HCT116 (cell line): ENCODE results near the gene COL20A1.

Source experiments
- CBX3 ChIP-seq: IDR thresholded peaks from 2 replicates; pipeline ENCODE4 v1.6.1; 2012; ENCODE audit warnings: low read depth
- CTCF ChIP-seq, 3 experiments: fragments of 200-600 bp in 1 of 3; sonication (generic) in 1 of 3; IDR thresholded peaks in 2 of 3; conservative IDR thresholded peaks in 1 of 3; 2 replicates each; pipeline ENCODE4 v1.5.1; 2012 to 2017; ENCODE audit warnings: low read depth in 2 of 3, low read length in 2 of 3, antibody characterized with exemption in 1 of 3, borderline replicate concordance in 1 of 3, control low read depth in 1 of 3, mild to moderate bottlenecking in 1 of 3, mixed read lengths in 1 of 3, mixed run types in 1 of 3, moderate library complexity in 1 of 3; ENCODE audit not compliant: insufficient read depth in 1 of 3
- EGR1 ChIP-seq: IDR thresholded peaks from 2 replicates; pipeline ENCODE4 v1.6.1; 2012; ENCODE audit warnings: low read depth
- ELF1 ChIP-seq: IDR thresholded peaks from 2 replicates; pipeline ENCODE4 v1.6.1; 2012; ENCODE audit warnings: low read depth, borderline replicate concordance
- EZH2 ChIP-seq: fragments of 200-600 bp; sonication (generic); IDR thresholded peaks from 2 replicates; pipeline ENCODE4 v1.6.1; 2017; ENCODE audit warnings: antibody characterized with exemption, mixed run types
- EZH2phosphoT487 ChIP-seq: fragments of 200-600 bp; IDR thresholded peaks from 2 replicates; pipeline ENCODE4 v1.6.1; 2018; ENCODE audit warnings: antibody characterized with exemption, borderline replicate concordance
- POLR2A ChIP-seq: IDR thresholded peaks from 2 replicates; pipeline ENCODE4 v1.7.0; 2011; ENCODE audit warnings: borderline replicate concordance; ENCODE audit not compliant: insufficient read depth, insufficient read length; ENCODE audit errors: extremely low read depth
- POLR2AphosphoS5 ChIP-seq: IDR thresholded peaks from 2 replicates; pipeline ENCODE4 v1.6.1; 2011; ENCODE audit warnings: mild to moderate bottlenecking, low read depth, low read length, moderate library complexity
- REST ChIP-seq: IDR thresholded peaks from 2 replicates; pipeline ENCODE4 v1.6.1; 2012; ENCODE audit warnings: low read depth
- SIN3A ChIP-seq: IDR thresholded peaks from 2 replicates; pipeline ENCODE4 v1.6.1; 2012; ENCODE audit warnings: low read depth
- YY1 ChIP-seq: IDR thresholded peaks from 2 replicates; pipeline ENCODE4 v1.6.1; 2011; ENCODE audit warnings: low read length, low read depth, moderate library complexity, mild to moderate bottlenecking; ENCODE audit not compliant: insufficient replicate concordance; ENCODE audit errors: extremely low read depth
- ZFX ChIP-seq: fragments of 450-650 bp; IDR thresholded peaks from 2 replicates; pipeline ENCODE4 v1.6.1; 2017

- TF ChIP-seq CTCF (IDR thresholded peaks at IDR 0.05 in 2 of 3, conservative IDR thresholded peaks at IDR 0.05 in 1 of 3; ENCODE audit: borderline replicate concordance in 1 of 3, insufficient read depth in 1 of 3, low read depth in 2 of 3, low read length in 2 of 3), result no peak
- TF ChIP-seq YY1, result no peak
- TF ChIP-seq EGR1, result no peak
- no peak for TF ChIP-seq POLR2AphosphoS5
- no peak for TF ChIP-seq SIN3A
- no peak for TF ChIP-seq EZH2
- TF ChIP-seq POLR2A, result no peak
- no peak for TF ChIP-seq REST
- no peak for TF ChIP-seq CBX3
- TF ChIP-seq EZH2phosphoT487, result no peak
- no peak for TF ChIP-seq ELF1
- no peak for TF ChIP-seq ZFX
These were observed 23.5 kb downstream of the COL20A1 start for GRCh38 chr20:63316502-63316921.
